Measurements from ENCODE around the gene ADAM8.

ADAM8 gene

GRCh38 chr10:133308421-133309099 is 31.9 kb upstream of the ADAM8 start, which contains the start of the genes TUBGCP2 and ZNF511:
TUBGCP2 (minus strand) TSS chr10:133308872; CDS start chr10:133302941, 5,931 bp downstream.
ZNF511 (plus strand) TSS chr10:133308914; CDS start chr10:133308944, 30 bp downstream.
- FAIRE-seq = no peak

DNA sequence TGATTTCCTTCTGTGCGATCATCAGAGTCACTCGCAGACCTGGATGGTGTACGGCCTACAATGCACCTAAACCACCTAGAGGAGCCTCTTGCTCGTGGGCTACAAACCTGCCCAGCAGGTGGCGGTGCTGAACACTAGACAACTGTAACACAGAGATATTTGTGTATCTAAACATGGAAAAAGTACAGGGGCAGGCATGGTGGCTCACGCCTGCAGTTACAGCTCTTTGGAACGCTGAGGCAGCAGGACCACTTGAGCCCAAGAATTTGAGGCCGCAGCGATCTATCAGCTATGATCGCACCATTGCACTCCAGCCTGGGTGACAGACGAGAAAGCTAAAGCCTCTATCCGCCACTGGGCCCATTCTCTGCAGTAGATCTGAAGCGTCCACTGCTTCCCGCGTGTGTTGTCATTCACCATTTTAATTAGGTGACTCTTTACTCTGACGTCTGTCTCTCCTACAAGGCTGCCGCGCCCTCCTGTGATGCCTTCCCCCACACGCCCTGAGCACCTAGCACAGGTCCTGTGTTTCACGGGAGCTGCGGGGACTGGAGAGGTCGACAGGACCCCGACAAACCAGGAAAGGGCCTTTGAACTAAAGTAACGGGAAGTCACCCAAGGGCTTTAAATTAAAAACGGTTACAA is 31.2 kb upstream of the ADAM8 start:
- no peak for FAIRE-seq

GRCh38 chr10:133306941-133307379 is 30.3 kb upstream of the ADAM8 start:
- FAIRE-seq = no peak

- FAIRE-seq = no peak
Measured at GRCh38 chr10:133306097-133306476, 29.4 kb upstream of the ADAM8 start.

DNA sequence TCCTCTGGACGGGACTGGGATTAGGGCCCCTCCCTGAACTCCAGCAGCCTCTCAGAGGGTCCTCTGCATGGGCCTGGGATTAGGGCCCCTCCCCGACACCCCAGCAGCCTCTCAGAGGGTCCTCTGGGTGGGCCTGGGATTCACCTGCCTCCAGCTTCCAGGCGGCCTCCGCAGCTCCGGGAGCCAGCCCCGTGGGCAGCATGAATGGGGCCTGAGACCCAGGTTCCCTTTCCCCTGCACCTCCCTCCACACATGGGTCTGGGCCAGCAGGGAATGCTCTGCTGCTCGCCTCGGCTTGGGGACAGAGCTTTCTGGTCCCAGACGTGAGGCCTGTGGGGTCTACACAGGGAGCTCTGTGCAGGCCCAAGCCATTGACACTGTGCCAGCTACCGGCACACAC is 26.5 kb upstream of the ADAM8 start:
- FAIRE-seq = no peak

DNA sequence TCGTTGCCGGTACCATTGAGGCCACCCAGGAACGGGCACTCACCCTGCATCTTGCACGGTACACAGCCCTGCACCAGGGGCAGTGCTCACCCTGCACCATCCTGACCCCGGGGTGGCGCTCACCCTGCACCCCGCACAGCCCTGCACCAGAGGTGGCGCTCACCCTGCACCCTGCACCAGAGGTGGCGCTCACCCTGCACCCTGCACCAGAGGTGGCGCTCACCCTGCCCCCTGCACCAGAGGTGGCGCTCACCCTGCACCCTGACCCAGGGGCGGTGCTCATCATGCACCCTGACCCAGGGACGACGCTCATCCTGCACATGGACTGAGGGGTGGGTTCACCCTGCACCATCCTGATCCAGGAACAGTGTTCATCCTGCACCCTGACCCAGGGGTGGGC is 25.6 kb upstream of the ADAM8 start:
- no peak for FAIRE-seq

DNA sequence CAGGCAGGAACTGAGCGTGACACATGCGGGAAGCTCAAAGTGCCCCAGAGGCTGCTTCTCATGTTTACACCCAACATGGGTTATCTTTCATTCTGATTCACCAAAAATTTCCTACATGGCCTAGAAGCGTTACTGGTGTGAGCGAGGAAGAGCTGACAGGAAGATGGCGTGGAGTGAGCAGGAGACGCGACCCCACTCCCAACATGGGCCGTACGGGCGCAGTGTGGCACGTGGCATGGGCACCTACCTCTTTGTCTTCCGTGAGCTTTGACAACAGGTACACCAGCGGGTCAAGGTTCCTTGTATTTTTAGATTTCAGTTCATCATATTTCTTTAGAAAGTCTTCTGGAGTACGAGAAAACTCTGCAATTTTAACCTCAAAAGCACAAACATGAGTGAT is 23.1 kb upstream of the ADAM8 start:
- no peak for FAIRE-seq

DNA sequence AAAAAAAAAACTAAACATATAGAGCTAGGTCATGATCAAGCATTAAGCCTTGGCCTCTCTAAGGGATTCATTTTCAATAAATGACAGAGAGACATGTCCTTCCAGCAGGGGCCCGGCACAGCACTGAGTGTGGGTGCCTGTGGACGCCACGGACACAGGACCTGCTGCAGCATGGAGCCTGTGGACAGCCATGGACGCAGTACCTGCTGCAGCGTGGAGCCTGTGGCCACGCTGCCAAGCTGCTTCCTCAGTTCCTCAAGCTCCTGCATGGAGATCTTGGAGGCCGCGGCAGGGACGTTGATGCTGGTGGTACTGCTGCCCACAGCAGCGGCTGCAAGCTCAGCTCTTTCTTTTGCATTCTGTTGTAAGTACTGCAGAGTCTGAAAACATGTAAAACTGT is 22.6 kb upstream of the ADAM8 start:
- no peak for FAIRE-seq

DNA sequence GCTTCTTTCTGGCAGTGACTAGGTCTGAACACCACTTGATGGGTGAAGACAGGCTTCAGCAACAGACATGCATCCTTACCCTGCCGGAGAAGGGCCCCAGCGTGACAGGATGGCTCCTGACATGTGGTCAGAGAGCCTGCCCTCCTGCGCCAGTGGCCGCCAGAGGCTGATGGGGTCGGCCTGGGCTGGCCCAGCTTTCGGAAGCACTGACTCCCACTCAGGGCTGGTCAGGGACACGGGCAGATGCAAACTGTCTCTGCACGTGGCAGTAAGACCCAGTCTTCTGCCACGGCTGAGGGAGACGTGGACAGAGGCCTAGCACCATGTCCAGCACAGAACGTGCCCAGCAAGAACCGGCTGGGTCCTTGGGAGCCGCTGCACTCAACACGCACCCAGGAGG is 21.8 kb upstream of the ADAM8 start:
- no peak for FAIRE-seq

DNA sequence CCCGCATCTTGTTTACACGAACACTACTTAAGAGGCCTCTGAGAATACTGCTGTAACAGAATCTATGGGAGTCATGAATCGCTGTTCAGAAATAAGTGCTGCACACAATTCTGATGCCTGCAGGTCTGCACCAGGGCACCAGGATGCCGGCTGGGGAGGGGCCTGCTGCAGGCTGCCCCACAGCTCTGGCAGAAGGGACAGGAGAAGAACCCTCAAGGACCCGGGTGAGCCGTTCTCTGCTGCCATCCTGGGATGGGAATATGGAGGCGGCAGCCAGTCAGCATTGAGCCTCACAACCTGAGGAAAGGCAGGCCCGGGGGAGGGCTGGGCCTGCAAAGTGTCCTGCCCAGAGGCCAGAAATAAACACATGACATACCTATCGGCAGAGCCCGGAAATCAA is 20.8 kb upstream of the ADAM8 start:
- FAIRE-seq = no peak

DNA sequence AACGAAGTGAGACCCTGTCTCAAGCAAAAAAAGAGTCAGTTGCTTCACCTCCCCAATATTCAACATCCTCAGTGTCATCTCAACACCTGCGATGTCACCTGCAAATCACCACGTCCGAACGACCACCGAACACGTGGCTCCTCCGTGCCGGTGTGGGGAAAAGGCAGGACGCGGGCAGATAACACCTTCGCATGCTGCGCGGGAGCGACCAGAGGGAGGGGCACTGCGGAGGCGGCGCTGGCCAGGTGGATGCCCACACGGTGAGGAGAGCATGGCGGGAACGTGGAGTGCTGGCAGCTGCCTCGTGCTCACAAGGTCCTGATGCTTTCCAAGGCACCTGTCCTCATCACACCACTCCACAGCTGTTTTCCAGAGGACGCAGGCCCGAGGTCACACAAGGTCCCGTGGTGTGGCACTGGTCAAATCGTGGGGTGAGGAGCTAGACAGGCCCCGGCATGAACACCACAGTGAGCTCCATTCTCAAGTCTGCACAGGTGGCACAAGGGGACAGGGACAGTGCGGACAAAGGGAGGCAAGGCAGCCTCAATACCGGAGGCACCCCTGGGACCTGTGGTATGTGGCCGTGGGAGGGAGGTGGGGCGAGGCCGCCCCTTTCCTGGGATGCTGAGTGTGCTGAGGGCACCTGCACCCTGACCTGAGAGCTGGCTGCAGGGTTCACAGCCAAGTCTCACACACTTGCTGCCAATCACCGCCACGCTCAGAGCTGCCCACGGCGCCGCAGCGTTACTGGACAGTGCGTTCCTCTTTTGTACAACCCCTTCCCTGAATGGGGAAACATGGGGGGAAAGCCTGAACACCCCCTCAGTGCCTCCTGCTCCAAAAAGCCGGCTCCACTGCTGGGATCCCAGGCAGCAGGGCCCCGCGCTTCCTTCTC is 19.0 kb upstream of the ADAM8 start:
- no peak for FAIRE-seq

GRCh38 chr10:133294189-133294588 is 17.5 kb upstream of the ADAM8 start:
- FAIRE-seq = no peak

GRCh38 chr10:133293810-133294119 is 17.1 kb upstream of the ADAM8 start:
- FAIRE-seq = no peak

- FAIRE-seq = no peak
Measured at GRCh38 chr10:133292919-133293809, 16.5 kb upstream of the ADAM8 start.

DNA sequence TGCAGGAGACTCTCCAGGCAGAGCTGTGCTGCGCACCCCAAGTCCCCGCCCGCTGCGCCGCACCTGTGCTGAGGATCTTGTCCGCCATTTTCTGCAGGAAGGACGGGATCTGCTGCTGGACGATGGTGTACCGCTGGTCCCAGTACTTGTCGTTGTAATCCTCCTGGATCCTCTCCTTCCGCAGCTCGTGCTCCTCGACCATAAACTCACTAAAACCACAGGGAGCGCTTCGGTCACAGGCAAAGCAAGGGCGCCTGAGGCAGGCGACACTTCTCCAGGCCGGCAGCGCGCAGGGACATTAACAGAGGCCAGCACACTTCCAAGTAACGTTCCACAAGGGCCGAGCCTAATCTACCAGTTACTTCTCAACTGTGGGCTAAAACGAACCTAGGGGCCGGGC is 13.1 kb upstream of the ADAM8 start:
- no peak for FAIRE-seq

GRCh38 chr10:133287832-133288500 is 11.3 kb upstream of the ADAM8 start:
- FAIRE-seq = no peak

- FAIRE-seq = no peak
Measured at GRCh38 chr10:133286366-133286765, 9.7 kb upstream of the ADAM8 start.

DNA sequence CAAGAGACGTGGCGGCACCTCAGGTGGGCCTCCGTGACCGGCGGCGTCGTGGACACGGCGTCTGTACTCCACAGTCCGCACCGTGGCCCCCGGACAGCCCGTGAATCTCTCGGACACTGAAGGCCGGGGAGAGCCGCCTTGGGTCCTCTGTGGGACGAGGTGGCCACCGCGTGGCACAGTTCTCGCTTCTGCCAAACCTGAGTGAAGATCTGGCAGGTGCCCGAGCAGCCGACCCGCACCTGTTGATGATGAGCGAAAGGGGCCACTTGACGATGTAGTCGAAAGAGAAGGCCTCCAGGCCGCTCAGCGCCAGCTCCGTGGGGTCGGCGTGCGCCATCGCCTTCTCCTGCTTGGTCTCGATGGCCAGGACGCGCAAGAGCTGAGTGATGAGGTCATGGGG is 8.5 kb upstream of the ADAM8 start:
- FAIRE-seq = no peak

DNA sequence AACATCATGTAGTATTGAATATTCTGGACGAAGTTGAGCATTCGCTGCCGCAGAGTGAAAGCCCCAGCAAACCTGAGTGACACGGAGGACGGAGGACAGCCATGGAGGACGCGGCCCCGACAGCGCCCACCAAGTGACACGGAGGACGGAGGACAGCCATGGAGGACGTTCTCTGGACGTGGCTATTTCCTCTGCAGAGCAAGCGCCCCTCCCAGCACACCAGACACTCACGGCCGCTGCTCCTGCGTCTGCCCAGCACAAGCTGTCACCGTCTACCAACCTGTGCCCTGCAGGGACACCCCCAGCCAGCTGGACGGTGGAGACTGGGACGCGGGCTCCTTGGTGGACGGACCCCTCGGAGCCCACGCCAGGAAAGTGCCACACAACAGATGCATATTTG is 7.3 kb upstream of the ADAM8 start:
- no peak for FAIRE-seq

GRCh38 chr10:133282846-133283390 is 6.2 kb upstream of the ADAM8 start:
- no peak for FAIRE-seq

DNA sequence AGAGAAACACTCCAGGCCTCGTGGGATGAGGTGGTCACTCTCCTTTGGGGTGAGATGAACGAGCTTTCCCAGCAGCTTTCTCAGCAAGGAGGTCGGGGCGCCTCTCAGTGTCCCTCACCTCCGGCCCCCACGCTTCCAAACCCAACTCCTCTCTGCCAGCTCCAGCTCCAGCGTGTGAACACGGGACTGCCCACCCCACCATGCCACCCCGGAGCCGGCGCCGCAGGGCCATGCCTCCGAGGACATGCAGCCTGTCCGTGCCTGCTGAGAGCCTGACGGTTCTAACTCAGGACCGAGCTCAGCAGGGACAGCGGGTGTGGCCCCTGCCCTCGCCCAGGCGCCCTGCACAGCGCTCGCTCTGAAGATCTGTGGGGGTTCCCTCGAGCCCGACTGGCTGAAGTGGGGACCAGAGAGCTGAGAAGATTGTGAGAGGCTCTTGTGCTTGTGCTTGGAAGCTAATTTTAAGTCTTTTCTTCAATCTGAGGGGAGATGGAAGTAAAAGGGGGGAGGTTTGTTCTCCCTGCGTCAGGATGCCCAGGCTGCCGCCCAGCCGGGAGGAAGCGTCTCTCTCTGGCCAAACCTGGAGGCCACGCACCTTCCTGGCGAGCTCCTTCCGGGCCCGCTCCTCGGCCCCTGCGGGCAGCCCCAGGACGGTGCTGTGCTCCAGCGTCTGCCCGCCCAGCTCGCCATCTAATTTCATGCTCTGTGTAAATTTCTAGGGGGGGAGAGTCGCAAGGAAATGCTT is 5.1 kb upstream of the ADAM8 start:
- no peak for FAIRE-seq
